ENCODE results near the gene NEXN.
"Not testable (repeated sequence)": the region's sequence is repeated elsewhere in the genome, so short reads cannot be mapped to it uniquely, and the experiment has no call there.

Gene NEXN

DNA sequence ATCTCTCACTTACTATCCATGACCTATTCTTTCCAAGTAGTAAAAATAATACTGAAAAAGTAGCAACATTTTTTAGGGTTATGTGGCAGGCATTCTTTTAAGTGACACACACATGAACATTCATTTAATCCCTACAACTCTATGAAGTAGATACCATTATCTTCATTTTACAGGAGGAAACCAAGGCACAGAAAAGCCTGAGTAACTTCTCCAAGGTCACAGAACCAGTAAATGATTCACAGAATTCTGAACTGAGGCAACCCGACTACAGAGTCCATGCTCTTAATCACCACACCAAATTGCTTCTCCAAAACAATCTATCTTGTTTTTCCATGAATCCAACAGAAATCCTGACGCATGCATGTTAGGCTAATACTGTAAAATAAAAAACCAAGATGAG lies 73.0 kb downstream of the NEXN start:
- DNase-seq (ENCODE audit: low read depth) = no peak

DNA sequence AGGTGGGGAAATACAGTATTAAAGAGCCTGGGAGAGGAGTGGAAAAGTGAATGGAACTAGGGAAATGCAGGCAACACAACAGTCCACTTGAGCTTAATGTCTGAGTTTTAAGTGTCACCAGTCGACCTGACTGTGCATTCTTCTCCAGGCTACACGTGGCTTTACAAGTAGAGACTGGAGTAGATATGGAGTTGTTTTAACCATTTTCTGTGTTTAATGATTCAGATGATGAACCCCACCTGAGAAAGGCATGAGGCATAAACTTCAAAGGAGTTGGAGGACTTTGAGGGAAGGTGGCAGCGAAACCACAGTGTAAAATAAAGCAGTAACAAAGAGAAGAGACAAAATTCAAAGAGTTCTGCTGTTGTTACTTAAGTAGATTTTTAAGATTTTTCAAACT lies 77.9 kb downstream of the NEXN start:
- no peak for DNase-seq (ENCODE audit: low read depth)

DNA sequence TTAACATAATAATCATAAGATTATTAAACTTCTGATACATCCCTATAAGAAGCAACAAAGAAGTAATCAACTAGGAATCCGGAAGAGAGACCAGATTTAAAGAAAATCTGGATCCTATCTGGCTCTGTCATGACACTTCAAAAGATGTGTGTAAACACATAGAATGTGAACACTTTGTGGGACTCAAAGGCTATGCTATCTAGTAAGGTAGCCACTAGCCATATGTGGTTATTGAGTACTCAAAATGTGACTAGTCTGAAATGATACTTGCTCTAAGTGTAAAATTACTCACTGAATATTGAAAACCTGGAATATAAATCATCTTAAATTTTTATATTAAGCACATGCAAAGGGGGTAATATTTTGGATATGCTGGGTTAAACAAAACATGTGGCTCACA lies 81.8 kb downstream of the NEXN start:
- DNase-seq (ENCODE audit: low read depth) = no peak

DNA sequence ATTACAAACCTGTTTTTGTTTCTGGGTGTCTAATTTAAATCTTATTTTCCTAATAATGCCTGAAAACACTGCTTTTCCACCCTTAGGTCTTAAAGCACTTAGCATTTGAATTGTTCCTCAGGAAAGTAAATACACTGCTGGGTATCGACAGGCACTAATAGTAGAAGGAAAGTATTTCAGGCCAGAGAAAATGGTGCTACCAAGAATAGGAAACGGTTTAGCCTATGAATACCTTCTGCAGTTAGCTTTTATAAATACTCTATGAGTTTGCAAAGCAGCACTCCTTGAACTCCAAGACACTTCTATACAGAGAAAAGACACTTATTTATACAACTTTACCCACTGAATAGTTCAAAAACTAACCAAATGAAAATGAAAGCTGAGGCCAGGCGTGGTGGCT lies 83.7 kb downstream of the NEXN start:
- DNase-seq (ENCODE audit: low read depth) = no peak

DNA sequence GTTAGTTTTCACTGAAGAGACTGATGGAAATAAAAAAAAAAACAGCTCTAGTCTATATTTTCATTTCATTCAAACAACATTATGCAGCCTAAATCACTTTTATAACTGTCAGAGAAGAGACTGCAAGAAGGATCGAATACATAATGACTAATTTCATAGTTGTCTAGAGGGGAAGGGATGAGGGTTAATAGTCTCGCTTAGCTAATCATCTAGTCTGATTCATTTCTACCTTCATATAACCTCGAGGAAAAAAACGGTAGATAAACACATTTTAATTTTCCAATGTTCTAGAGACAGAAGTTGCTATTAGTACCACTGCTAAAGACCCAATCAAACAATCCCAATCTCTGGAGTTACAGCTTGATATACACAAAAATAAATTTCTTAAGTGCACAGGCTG lies 87.0 kb downstream of the NEXN start:
- peak; percentile 76 for DNase-seq (ENCODE audit: low read depth)

DNA sequence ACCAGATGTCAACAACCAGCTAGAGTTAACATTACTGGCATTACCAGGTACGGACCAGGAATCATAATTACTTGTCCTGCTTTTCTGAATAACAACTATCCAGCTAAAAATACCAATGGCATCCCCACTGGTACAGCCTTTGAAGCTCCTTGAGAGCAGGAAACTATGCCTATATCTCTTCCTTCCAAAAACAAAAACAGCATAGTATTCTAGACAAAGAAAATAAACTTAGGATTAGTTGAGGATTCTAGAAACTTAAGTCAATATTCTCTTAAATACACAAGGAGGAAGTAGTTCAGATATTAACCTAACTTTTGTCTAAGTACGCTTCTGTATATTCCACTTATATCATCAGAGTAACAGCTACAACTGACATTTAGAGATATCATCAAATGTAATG lies 87.5 kb downstream of the NEXN start:
- DNase-seq (ENCODE audit: low read depth) = no peak

DNA sequence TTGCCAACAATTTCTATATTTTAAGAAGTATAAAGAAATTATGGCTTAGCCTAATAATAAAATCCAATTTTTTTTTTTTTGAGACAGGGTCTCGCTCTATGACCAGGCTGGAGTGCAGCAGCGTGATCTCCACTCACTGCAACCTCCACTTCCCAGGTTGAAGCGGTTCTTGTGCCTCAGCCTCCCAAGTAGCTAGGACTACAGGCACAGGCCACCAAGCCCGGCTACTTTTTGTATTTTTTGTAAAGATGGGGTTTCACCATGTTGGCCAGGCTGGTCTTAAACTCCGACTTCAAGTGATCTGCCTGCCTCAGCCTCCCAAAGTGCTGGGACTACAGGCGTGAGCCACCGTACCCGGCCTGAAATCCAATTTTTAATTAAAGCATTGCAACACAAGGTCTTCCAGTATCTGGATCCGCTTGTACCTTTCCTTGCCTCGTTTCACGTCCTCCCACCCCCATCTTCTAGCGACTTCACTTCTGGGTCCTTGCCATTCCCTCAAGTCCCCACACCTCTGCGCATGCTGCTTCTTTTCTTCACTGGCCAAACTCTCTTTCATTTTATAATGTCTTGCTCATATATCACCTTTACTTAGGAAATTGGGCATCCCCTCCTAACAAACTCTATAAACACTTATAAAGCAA lies 88.1 kb downstream of the NEXN start:
- no peak for DNase-seq (ENCODE audit: low read depth)

DNA sequence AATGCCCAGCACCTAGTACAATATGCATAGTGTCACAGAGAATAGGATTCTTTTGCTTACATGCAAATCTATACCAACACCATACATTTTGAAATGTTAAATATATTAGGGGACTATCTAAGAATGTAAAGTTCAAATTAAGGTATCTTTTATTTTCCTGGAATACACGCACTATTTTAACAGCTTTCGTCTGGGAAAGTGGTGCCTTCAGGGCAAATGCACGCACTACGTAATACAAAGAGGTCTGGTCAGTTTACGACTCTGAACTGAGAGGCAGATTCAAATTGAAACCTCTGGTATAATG lies 89.5 kb downstream of the NEXN start:
- no peak for DNase-seq (ENCODE audit: low read depth)

DNA sequence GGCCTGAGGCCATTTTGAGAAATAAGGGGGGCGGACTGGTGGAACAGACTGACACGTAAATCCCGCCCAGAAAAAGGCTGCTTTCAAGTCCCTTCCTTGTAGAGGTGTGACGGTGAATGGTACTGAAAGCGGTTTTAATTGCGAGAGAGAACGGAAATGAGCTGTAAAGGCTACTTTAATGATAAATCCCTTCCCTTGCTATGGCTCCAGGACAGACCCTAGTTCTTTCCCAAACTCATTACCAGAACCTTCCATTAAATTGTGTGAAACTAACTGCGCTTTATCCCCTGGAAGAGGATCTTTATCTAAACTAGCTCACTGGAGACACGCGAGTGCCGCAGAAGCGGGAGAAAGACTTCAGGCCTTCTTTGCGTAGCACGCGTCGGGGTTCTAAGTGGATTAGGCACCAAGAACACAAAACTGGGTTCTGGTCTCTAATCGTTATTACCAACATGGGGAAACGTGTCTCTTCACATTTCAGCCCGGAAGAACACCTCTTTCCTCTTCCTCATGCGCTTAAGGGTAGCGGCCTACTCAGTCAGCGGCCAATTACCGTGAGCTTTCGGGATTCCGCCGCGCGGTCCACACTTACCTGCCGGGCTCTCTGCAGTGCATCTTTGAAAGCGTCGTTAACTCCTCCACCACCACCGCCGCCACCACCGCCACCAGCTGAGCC lies 90.0 kb downstream of the NEXN start:
- DNase-seq (ENCODE audit: low read depth) = peak; percentile 98

DNA sequence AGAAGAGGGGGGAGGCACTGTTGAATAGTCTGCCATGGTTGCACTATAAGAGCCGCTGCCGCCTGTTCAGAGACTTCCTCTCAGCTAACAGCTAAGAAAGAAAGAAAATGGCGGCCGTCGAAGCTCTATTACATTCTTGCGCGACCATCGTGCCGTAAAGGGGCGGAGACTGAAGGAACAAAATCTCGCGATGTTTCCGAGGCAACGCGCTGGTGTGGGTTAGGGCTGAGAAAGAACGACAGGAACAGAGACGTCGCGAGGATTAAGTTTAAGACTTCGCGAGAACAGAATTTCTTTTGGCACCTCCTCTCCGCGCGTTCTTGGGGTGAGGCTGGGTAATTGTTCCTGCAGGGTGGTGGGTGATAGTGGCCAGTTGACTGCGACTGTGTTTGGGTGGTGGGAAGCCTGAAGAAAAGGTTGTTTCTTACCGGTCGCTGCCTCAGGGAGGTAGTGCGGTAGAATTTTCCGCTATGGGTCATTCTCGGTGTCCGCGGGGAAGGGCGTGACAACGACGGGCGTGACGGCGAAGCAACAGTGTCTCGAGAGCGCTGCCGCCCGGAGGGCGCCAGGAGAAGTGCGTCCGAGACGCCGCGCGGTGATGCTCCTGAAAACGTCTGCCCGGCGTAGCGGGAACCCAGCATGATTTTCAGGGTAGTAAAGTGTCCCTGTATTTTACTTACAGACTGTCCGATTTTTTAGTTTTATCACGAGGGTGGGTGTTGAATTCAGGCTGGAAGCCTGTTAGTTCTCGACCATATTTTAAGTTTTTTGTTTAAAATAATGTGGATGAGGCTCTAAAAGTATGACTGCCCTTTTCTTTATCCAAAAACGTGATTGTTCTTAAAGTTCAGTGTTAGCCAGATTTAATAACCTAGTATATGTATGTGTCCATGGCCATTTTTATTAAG lies 90.8 kb downstream of the NEXN start, which contains the start of gene FUBP1:
Gene FUBP1 (minus strand): TSS at position 104 of the 908 bp plus-strand sequence. CDS start 68 bp downstream, at position 36.
- DNase-seq (ENCODE audit: low read depth) = peak; percentile 100

DNA sequence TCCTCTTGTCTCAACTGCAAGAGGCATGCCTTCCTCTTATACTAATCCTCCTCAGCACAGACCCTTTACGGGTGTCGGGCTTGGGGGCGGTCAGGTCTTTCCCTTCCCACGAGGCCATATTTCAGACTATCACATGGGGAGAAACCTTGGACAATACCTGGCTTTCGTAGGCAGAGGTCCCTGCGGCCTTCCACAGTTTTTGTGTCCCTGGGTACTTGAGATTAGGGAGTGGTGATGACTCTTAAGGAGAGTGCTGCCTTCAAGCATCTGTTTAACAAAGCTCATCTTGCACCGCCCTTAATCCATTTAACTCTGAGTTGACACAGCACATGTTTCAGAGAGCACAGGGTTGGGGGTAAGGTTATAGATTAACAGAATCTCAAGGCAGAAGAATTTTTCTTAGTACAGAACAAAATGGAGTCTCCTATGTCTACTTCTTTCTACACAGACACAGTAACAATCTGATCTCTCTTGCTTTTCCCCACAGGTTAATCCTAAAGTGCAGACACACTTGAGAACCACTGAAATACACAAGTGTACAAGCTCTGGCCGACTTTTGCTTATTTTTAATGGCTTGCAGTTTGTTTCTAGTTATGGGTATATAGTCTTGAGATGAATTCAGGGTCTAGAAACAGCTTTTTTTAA lies 95.0 kb downstream of the NEXN start:
- DNase-seq (ENCODE audit: low read depth) = not testable (repeated sequence)

DNA sequence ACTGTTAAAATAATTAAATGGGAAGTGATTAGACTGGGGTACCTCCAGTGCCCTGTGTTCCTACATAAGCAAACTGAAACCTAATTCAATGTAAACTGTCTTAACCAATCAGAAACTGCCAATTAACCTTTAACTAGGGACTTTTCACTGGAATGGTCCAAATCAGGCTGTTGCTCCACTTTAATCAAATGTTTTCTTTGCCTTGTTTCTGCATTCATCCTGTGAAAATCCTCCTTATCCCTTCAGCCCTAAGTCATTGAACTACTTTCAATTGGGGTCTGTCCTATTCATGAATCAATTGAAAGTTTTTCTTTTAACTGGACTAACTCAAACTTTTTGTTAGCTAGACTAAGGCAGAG lies 95.6 kb downstream of the NEXN start:
- no peak for DNase-seq (ENCODE audit: low read depth)

DNA sequence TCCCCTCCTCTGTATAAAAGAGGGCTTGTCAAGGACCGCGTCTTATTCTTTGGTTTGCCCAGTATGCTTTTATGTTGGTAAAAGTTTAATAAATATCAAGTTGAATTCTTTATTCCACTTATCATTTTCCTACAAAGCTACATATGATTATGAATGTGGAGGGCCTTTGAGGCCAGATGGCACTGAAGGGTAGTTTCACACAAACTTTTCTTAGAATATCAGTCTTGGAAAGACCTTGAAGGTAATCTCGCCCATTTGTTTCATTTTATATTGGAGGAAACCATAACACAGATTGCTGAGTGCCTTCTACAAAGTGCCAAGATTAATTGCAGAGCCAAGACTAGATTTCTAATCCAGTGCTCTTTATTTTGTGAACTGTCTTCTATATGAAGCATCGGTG lies 96.2 kb downstream of the NEXN start:
- DNase-seq (ENCODE audit: low read depth) = no peak

DNA sequence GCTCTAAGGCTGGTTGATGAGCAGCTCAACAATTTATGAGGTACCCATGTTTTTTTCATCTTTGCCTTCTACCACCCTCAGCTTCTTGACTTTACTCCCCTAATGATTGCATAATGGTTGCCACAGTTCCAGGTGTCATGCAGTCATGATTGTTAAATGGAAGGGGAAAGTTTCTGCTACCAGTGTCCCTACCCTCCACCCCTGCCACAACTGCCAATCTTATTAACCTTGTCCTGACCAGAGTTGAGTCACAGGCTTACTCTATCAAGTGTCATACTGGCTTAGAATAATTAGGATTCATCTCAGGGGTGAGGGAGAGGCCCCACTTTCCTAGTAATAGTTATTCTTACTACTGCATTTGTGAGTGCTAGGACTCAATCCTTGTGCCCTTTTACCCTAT lies 98.4 kb downstream of the NEXN start:
- DNase-seq (ENCODE audit: low read depth) = peak; percentile 42

DNA sequence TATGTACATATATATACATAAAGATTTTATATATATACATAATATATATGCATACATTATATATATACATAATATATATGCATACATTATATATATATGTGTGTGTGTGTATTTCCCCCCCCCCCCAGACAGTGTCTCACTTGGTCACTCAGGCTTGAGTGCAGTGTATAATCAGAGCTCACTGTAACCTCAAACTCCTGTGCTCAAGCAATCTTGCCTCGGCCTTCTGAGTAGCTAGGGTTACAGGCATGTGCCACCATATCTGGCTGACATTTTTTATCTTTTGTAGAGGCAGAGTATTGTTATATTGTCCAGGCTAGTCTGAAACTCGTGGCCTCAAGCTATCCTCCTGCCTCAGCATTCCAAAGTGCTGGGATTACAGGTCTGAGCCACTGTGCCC lies 99.5 kb downstream of the NEXN start:
- no peak for DNase-seq (ENCODE audit: low read depth)

DNA sequence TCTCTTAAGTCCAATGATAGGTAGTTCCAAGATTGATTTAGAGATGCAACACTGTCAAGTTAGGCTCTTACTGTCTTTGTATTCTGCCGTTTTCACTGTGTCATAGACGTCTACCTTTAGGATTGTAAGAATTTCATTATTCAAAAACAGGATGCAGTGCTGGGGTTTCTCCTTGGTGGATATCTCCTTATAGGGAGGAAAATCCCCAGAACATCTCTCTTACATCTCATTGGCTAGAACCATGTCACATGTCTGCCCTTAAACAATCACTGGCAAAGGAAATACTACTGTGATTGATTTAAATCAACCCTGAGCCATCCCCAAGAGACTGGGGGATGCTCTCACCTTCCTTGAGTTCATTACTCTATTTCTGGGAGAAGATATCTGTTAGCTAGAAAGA lies 101.3 kb downstream of the NEXN start:
- no peak for DNase-seq (ENCODE audit: low read depth)

DNA sequence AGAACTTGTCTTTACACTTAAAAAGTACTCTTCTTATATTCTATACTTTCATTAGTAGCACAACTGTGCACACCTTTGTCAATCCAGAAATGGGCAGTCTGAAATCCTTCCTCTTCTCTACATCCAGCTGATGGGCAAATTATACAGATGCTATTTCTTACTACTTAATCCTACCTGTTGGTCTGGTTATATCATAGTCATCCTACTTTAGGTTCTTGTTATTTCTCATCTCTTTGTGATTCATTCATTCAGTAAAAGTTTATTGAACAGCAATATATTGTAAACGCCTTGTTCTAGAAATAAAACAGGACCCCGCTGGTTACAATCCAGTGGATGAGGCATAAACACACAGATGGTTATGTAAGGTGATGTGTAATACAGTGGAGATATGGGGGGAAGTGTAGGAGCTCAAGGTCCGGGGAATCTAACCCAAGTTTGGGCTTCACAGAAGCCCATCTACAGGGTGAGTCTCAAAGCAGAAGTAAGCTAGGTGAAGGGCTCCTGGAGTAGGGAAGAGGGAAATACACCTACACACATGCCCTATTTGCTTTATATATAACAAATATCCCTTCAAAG lies 102.3 kb downstream of the NEXN start:
- no peak for DNase-seq (ENCODE audit: low read depth)

DNA sequence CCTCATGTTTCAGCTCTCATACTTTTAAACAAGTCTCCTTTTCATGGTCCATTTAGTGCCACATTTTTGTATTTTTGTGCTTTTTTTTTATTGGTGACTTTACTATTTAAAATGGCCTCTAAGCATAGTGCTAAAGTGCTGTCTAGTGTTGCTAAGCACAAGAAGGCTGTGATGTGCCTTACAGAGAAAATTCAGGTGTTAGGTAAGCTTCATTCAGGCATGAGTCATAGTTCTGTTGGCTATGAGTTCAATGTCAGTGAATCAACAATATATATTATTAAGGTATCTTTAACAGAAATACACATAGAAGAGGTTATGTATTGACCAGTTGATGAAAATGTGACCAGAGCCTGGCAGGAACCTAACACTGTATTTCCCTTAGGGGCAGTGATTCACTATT lies 103.2 kb downstream of the NEXN start:
- peak; percentile 28 for DNase-seq (ENCODE audit: low read depth)
